Fibroblast of lung (primary cell): ENCODE data around the gene PKNOX2. TPM values are rescaled to one million over a fixed set of nuclear protein-coding genes. Genes with fewer than 3 reads are reported as not detected.

Experiments
- DNase-seq, 2 donors: peaks; one replicate each; pipeline versions ENCODE4 v3.0.0 to v3.0.0-alpha.2; 2010; ENCODE audit warnings: low read depth in 2 of 2
- H2AFZ ChIP-seq: 2 replicates; pipeline ENCODE4 v1.5.1; 2012; ENCODE audit warnings: low read length, control low read depth, inconsistent platforms
- H3K27ac ChIP-seq: 2 replicates; pipeline ENCODE4 v1.5.1; 2011; ENCODE audit warnings: low read length, control low read depth; ENCODE audit not compliant: insufficient read depth
- H3K27me3 ChIP-seq: 2 replicates; pipeline ENCODE4 v1.5.1; 2011; ENCODE audit warnings: mild to moderate bottlenecking, low read length; ENCODE audit not compliant: control insufficient read depth, insufficient read depth
- H3K36me3 ChIP-seq: 2 replicates; pipeline ENCODE4 v1.5.1; 2011; ENCODE audit warnings: low read length; ENCODE audit not compliant: control insufficient read depth, insufficient read depth
- H3K4me1 ChIP-seq: 2 replicates; pipeline ENCODE4 v1.5.1; 2011; ENCODE audit warnings: low read length; ENCODE audit not compliant: control insufficient read depth, insufficient read depth; ENCODE audit errors: extremely low read depth
- H3K4me2 ChIP-seq: 2 replicates; pipeline ENCODE4 v1.5.1; 2011; ENCODE audit warnings: low read length, control low read depth; ENCODE audit not compliant: insufficient read depth; ENCODE audit errors: extremely low read depth
- H3K4me3 ChIP-seq, 4 experiments: fragments of 200-600 bp in 1 of 4; sonication (generic) in 1 of 4; replicated peaks in 1 of 4; 2 replicates each; pipeline ENCODE4 v1.5.1; 2011 to 2016; ENCODE audit warnings: low read length in 4 of 4, low read depth in 3 of 4, mild to moderate bottlenecking in 3 of 4, control low read depth in 2 of 4, inconsistent platforms in 1 of 4, mixed read lengths in 1 of 4; ENCODE audit not compliant: insufficient read depth in 1 of 4; ENCODE audit errors: control extremely low read depth in 1 of 4
- H3K79me2 ChIP-seq: 2 replicates; pipeline ENCODE4 v1.5.1; 2012; ENCODE audit warnings: mild to moderate bottlenecking, low read length, inconsistent platforms; ENCODE audit not compliant: control insufficient read depth, insufficient read depth
- H3K9ac ChIP-seq: 2 replicates; pipeline ENCODE4 v1.5.1; 2011; ENCODE audit warnings: mild to moderate bottlenecking, low read length, control low read depth; ENCODE audit not compliant: insufficient read depth
- H3K9me3 ChIP-seq: 2 replicates; pipeline ENCODE4 v1.5.1; 2012; ENCODE audit warnings: low read depth, low read length; ENCODE audit not compliant: control insufficient read depth, insufficient read depth
- H4K20me1 ChIP-seq: 2 replicates; pipeline ENCODE4 v1.5.1; 2011; ENCODE audit warnings: low read length; ENCODE audit not compliant: control insufficient read depth, insufficient read depth; ENCODE audit errors: extremely low read depth
- CTCF ChIP-seq, 2 donors: IDR thresholded peaks in 1 of 2; conservative IDR thresholded peaks in 1 of 2; 1 replicate in 1 of 2; 2 replicates in 1 of 2; pipeline ENCODE4 v1.5.1; 2011 to 2012; ENCODE audit warnings: low read length in 2 of 2, control low read depth in 1 of 2, inconsistent platforms in 1 of 2, low read depth in 1 of 2, mild to moderate bottlenecking in 1 of 2
- EZH2 ChIP-seq: IDR thresholded peaks from 2 replicates; pipeline ENCODE4 v1.5.1; 2012; ENCODE audit warnings: low read length, control low read depth, mild to moderate bottlenecking; ENCODE audit errors: missing control alignments
- polyA plus RNA-seq, 2 donors: library from polyadenylated mRNA; depleted of rRNA in 1 of 2; stranded (reverse) in 1 of 2; unstranded in 1 of 2; fragments of >200 nt; gene quantifications; 2 replicates each; pipeline ENCODE4 v1.2.1, GENCODE V29; 2011 to 2012; ENCODE audit warnings: missing spikeins in 1 of 2
- total RNA-seq: library from RNA; depleted of rRNA; stranded (reverse); fragments of >200 nt; gene quantifications from 2 replicates; pipeline ENCODE4 v1.2.1, GENCODE V29; 2014

PKNOX2 gene
- total and polyA plus RNA-seq, 2 donors (not counting 1 experiment from before 2014, with no cell fraction given): 0.33 to 2.2 TPM

- Histone ChIP-seq H3K27ac (no peak overlapping the region), H3K9me3 (no peaks in the 10 kb centered on the region), H3K4me2 (no peak overlapping the region), H2AFZ (no peak overlapping the region), H3K79me2 (no peaks in the 10 kb centered on the region), H3K4me1 (no peaks in the 10 kb centered on the region), H4K20me1 (no peaks in the 10 kb centered on the region), H3K27me3 (peaks cover 9% of the 10 kb centered on the region), H3K36me3 (no peaks in the 10 kb centered on the region), H3K9ac (no peak overlapping the region), H3K4me3 (no peak overlapping the region)
- DNase-seq: no peak
- TF ChIP-seq CTCF (conservative IDR thresholded peaks at IDR 0.05 in 1 of 2, IDR thresholded peaks at IDR 0.05 in 1 of 2; ENCODE audit: low read depth in 1 of 2, low read length in 2 of 2): no peak
- no peak for TF ChIP-seq EZH2
Measured at GRCh38 chr11:125325196-125325595, 160.6 kb downstream of the PKNOX2 start.

DNA sequence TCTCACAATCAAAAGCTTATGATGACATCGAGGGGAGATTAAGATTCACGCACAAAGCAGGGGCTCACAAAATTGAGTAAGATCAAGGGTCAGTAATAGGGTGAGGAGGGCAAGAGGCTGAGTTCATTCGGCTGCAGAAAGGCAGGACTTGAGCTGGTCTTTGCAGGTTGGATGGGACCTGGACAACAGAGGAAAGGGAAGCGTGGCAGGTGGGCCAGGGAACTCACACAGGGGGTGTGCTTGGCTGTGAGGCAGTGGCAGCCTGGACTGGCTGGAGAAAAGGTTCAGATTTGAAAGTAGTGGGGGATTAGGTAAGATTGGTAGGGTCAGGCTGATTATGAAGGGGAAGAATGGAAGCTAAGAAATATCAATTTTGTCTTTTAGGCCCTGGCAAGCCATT, 161.6 kb downstream of the PKNOX2 start:
- no peak for TF ChIP-seq CTCF (conservative IDR thresholded peaks at IDR 0.05 in 1 of 2, IDR thresholded peaks at IDR 0.05 in 1 of 2; ENCODE audit: low read depth in 1 of 2, low read length in 2 of 2)
- TF ChIP-seq EZH2: no peak
- H3K27me3 ChIP-seq: peaks cover 9% of the 10 kb centered on the region
- no peak for DNase-seq

DNA sequence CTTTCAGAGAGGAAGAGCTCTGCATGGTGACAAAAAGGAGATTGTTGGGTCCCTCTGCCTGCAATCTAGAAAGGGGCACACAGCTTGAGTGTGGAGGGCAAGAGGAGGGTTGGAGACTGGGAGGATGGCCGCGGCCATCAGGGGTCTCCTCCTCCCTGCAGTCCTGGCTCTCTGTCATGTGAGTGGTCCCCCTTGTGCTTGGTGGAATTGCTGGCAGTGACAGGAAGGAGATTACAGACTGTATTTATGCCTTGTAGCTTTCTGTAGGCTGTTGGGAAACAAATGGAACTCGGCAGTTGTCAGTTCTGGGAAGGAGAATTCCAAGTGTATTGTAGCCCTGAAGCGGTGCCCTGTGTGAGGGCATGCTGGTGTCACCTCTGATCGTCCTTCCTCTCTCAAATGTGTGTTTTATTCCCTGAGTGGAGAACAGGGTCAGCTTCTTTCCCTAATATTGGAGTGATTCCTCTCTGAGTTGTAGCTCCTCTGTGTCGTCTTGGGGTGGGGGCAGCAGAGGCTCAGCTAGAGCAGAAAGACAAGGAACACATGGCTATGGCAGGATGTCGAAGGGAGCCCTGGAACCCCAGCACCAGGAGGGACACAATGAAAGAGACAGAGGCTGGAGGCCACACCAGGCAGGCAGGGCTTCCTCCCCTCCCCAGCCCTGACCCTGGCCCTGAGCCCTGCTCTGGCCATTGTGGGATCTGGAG, 163.1 kb downstream of the PKNOX2 start:
- H2AFZ ChIP-seq: no peak overlapping the region
- H3K27me3 ChIP-seq: peaks cover 6% of the 10 kb centered on the region
- no peak overlapping the region for H3K27ac ChIP-seq
- no peaks in the 10 kb centered on the region for H3K4me1 ChIP-seq
- no peak overlapping the region for H3K4me2 ChIP-seq
- DNase-seq: no peak
- no peaks in the 10 kb centered on the region for H3K36me3 ChIP-seq
- no peaks in the 10 kb centered on the region for H4K20me1 ChIP-seq
- no peak overlapping the region for H3K9ac ChIP-seq
- no peaks in the 10 kb centered on the region for H3K79me2 ChIP-seq
- no peak overlapping the region for H3K4me3 ChIP-seq
- H3K9me3 ChIP-seq: no peaks in the 10 kb centered on the region
- TF ChIP-seq EZH2: no peak

More for the DNA sequence above, 161.6 kb downstream of the PKNOX2 start:
- Histone ChIP-seq H3K4me3 (no peak overlapping the region), H3K4me1 (no peaks in the 10 kb centered on the region), H3K9ac (no peak overlapping the region), H3K79me2 (no peaks in the 10 kb centered on the region), H3K36me3 (no peaks in the 10 kb centered on the region), H3K9me3 (no peaks in the 10 kb centered on the region), H3K4me2 (no peak overlapping the region), H2AFZ (no peak overlapping the region), H3K27ac (no peak overlapping the region), H4K20me1 (no peaks in the 10 kb centered on the region)
